ENCODE results near the gene EEFSEC. TPM values are rescaled to one million over a fixed set of nuclear protein-coding genes. Genes with fewer than 3 reads are reported as not detected.

EEFSEC gene
- total and polyA plus RNA-seq, 2 of the 4 experiments (the other 2 are of a cell fraction): 4.5 to 9.3 TPM

- TF ChIP-seq MAFK (IDR thresholded peaks at IDR 0.05; ENCODE audit: low read depth, low read length) (no peak), MAZ (IDR thresholded peaks at IDR 0.05; ENCODE audit: borderline replicate concordance, low read depth, low read length) (no peak), NFE2L2 (IDR thresholded peaks at IDR 0.05; ENCODE audit: low read depth, low read length) (no peak), RAD21 (IDR thresholded peaks at IDR 0.05; ENCODE audit: low read length) (no peak)
Measured at GRCh38 chr3:128238184-128238489, 84.9 kb downstream of the EEFSEC start (continued).

GRCh38 chr3:128239304-128239703 is 86.0 kb downstream of the EEFSEC start:
- Histone ChIP-seq H3K18ac (ENCODE audit: low read depth, low read length) (no peak overlapping the region), H2AFZ (replicated peaks; ENCODE audit: low read length, poor library complexity) (no peak overlapping the region), H3K23ac (ENCODE audit: low read depth, low read length) (no peak overlapping the region), H4K5ac (ENCODE audit: low read depth, low read length) (no peak overlapping the region), H3K9me3 (ENCODE audit: control insufficient read depth, insufficient read depth, low read length) (no peaks in the 10 kb centered on the region), H3K4me1 (ENCODE audit: control insufficient read depth, insufficient read depth, low read length) (no peaks in the 10 kb centered on the region), H4K20me1 (ENCODE audit: insufficient read depth, low read length) (peaks cover 7% of the 10 kb centered on the region), H3K36me3 (ENCODE audit: control insufficient read depth, insufficient read depth, low read length) (no peaks in the 10 kb centered on the region), H3K27me3 (ENCODE audit: control insufficient read depth, insufficient read depth, low read length) (no peaks in the 10 kb centered on the region), H3K9ac (ENCODE audit: low read depth, low read length) (no peak overlapping the region), H3K9me1 (ENCODE audit: insufficient read depth, low read length) (0 out of 2 replicates have a peak, but pooled peaks cover 9% of the 10 kb centered on the region), H3K4me3 (ENCODE audit: insufficient read depth, low read depth, low read length) (no peak overlapping the region), H4K91ac (ENCODE audit: insufficient read depth, low read depth, low read length) (no peak overlapping the region), H2BK120ac (ENCODE audit: low read depth, low read length) (no peak overlapping the region), H2BK15ac (ENCODE audit: low read depth, low read length) (no peak overlapping the region), H2BK20ac (ENCODE audit: low read depth, low read length) (no peak overlapping the region), H3K27ac (ENCODE audit: insufficient read depth, low read length) (no peak overlapping the region), H2BK5ac (ENCODE audit: low read depth, low read length, poor library complexity, severe bottlenecking) (no peak overlapping the region), H3K79me1 (ENCODE audit: low read depth in 1 of 2, low read length in 2 of 2) (peaks cover 0 to 9% of the 10 kb centered on the region in 2 experiments; a peak in 3 of 4 replicates), H4K8ac (ENCODE audit: low read depth in 2 of 2, low read length in 2 of 2) (no peak overlapping the region), H3K4me2 (ENCODE audit: low read depth, low read length) (no peak overlapping the region), H3K56ac (ENCODE audit: extremely low read depth, insufficient read depth, low read length) (no peak overlapping the region), H2AK9ac (replicated peaks; ENCODE audit: low read depth, low read length, poor library complexity) (no peak overlapping the region), H3K14ac (replicated peaks; ENCODE audit: low read depth, low read length) (no peak overlapping the region), H3K4ac (ENCODE audit: low read depth, low read length) (no peak overlapping the region), H2AK5ac (ENCODE audit: low read depth, low read length) (no peak overlapping the region)
- no TSS peak for BruUV-seq (replicated peaks)
- DNase-seq (no peak), ATAC-seq (ENCODE audit: low read depth) (no peak)
- dilution Hi-C loops (cut with HindIII; ENCODE audit: low sequenced_read_pairs, unreplicated experiment) (no loop called here), intact Hi-C loops (cut with micrococcal nuclease) (no loop called here), in situ Hi-C loops (cut with MboI; ENCODE audit: low sequenced_read_pairs) (no loop called here)
- ChIA-PET CTCF (no interaction called here), POLR2A (ENCODE audit: unreplicated experiment) (no interaction called here)
- WGBS, 2 experiments (ENCODE audit: extremely low coverage in 2 of 2, insufficient read length in 1 of 2): 100% methylated on average over 1 of the region's 3 CpGs; no CpG with 5 or more reads in 1 of the 2 experiments
- TF ChIP-seq, protein P1, sequence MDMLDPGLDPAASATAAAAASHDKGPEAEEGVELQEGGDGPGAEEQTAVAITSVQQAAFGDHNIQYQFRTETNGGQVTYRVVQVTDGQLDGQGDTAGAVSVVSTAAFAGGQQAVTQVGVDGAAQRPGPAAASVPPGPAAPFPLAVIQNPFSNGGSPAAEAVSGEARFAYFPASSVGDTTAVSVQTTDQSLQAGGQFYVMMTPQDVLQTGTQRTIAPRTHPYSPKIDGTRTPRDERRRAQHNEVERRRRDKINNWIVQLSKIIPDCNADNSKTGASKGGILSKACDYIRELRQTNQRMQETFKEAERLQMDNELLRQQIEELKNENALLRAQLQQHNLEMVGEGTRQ (IDR thresholded peaks at IDR 0.05; ENCODE audit: low read depth, low read length): no peak
- TF ChIP-seq BHLHE40 (IDR thresholded peaks at IDR 0.05; ENCODE audit: low read depth, low read length) (no peak), CEBPB (IDR thresholded peaks at IDR 0.05; ENCODE audit: low read depth, low read length) (no peak), MXI1 (IDR thresholded peaks at IDR 0.05; ENCODE audit: borderline replicate concordance, low read depth, low read length) (no peak), RFX5 (IDR thresholded peaks at IDR 0.05; ENCODE audit: low read depth, low read length) (no peak), RAD21 (IDR thresholded peaks at IDR 0.05; ENCODE audit: low read length) (no peak), MAZ (IDR thresholded peaks at IDR 0.05; ENCODE audit: borderline replicate concordance, low read depth, low read length) (no peak), MAFK (IDR thresholded peaks at IDR 0.05; ENCODE audit: low read depth, low read length) (no peak), POLR2A (IDR thresholded peaks at IDR 0.05; ENCODE audit: low read depth, low read length) (no peak), RCOR1 (IDR thresholded peaks at IDR 0.05; ENCODE audit: insufficient replicate concordance, low read length) (no peak), FOS (IDR thresholded peaks at IDR 0.05; ENCODE audit: low read depth, low read length) (no peak), CHD1 (IDR thresholded peaks at IDR 0.05; ENCODE audit: low read depth, low read length) (no peak)
- TF ChIP-seq, protein P2, sequence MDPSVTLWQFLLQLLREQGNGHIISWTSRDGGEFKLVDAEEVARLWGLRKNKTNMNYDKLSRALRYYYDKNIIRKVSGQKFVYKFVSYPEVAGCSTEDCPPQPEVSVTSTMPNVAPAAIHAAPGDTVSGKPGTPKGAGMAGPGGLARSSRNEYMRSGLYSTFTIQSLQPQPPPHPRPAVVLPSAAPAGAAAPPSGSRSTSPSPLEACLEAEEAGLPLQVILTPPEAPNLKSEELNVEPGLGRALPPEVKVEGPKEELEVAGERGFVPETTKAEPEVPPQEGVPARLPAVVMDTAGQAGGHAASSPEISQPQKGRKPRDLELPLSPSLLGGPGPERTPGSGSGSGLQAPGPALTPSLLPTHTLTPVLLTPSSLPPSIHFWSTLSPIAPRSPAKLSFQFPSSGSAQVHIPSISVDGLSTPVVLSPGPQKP (IDR thresholded peaks at IDR 0.05; ENCODE audit: borderline replicate concordance, low read depth, low read length): no peak
- TF ChIP-seq, protein P3, sequence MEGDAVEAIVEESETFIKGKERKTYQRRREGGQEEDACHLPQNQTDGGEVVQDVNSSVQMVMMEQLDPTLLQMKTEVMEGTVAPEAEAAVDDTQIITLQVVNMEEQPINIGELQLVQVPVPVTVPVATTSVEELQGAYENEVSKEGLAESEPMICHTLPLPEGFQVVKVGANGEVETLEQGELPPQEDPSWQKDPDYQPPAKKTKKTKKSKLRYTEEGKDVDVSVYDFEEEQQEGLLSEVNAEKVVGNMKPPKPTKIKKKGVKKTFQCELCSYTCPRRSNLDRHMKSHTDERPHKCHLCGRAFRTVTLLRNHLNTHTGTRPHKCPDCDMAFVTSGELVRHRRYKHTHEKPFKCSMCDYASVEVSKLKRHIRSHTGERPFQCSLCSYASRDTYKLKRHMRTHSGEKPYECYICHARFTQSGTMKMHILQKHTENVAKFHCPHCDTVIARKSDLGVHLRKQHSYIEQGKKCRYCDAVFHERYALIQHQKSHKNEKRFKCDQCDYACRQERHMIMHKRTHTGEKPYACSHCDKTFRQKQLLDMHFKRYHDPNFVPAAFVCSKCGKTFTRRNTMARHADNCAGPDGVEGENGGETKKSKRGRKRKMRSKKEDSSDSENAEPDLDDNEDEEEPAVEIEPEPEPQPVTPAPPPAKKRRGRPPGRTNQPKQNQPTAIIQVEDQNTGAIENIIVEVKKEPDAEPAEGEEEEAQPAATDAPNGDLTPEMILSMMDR (conservative IDR thresholded peaks at IDR 0.05; ENCODE audit: low read depth, low read length): no peak
